Upper lobe of left lung (tissue), 6 donors: Measurements from ENCODE around the gene TPD52L1. TPM values are rescaled to one million over a fixed set of nuclear protein-coding genes. Genes with fewer than 3 reads are reported as not detected.

Source experiments
- ATAC-seq, 2 donors: fragments of 200-7000 bp; cut with Tn5 transposase; one replicate each; pipeline ENCODE4 v1.9.1; 2022; ENCODE audit warnings: mild to moderate bottlenecking in 2 of 2, moderate library complexity in 2 of 2; ENCODE audit not compliant: low FRiP score in 2 of 2
- DNase-seq, 2 donors: peaks; one replicate each; pipeline ENCODE4 v3.0.0-alpha.2; 2019 to 2020
- H3K27ac ChIP-seq, 4 donors: fragments of 200-600 bp; sonication (generic); one replicate each; pipeline ENCODE4 v1.5.1; 2016 to 2019
- H3K27me3 ChIP-seq, 4 donors: fragments of 200-600 bp; sonication (generic); one replicate each; pipeline ENCODE4 v1.5.1; 2017 to 2019
- H3K36me3 ChIP-seq, 4 donors: fragments of 200-600 bp; sonication (generic); one replicate each; pipeline ENCODE4 v1.5.1; 2016 to 2019
- H3K4me1 ChIP-seq, 4 donors: fragments of 200-600 bp; sonication (generic); one replicate each; pipeline ENCODE4 v1.5.1; 2018 to 2019
- H3K4me3 ChIP-seq, 4 donors: fragments of 200-600 bp; sonication (generic); one replicate each; pipeline ENCODE4 v1.5.1; 2017 to 2019; ENCODE audit warnings: mild to moderate bottlenecking in 2 of 4, moderate library complexity in 1 of 4
- H3K9me3 ChIP-seq, 4 donors: fragments of 200-600 bp; sonication (generic); one replicate each; pipeline ENCODE4 v1.5.1; 2018 to 2019
- EP300 ChIP-seq, 4 donors: sonication (generic); formaldehyde crosslinking; IDR thresholded peaks; one replicate each; pipeline ENCODE4 v1.5.1; 2017; ENCODE audit warnings: antibody characterized with exemption in 4 of 4, control low read depth in 2 of 4
- POLR2A ChIP-seq, 4 donors: fragments of 450-650 bp; IDR thresholded peaks; one replicate each; pipeline ENCODE4 v1.5.1; 2016 to 2017; ENCODE audit warnings: antibody characterized with exemption in 4 of 4, mild to moderate bottlenecking in 2 of 4
- POLR2AphosphoS5 ChIP-seq, 2 donors: sonication (generic); formaldehyde crosslinking; IDR thresholded peaks; one replicate each; pipeline ENCODE4 v1.5.1; 2017; ENCODE audit warnings: antibody characterized with exemption in 2 of 2
- WGBS, 2 donors: methylation state at CpG; one replicate each; pipeline ENCODE4 v1.1.5; 2017 to 2018; 5-methylcytosine and 5-hydroxymethylcytosine counted together
- total RNA-seq, 6 donors: library from RNA; depleted of rRNA in 4 of 6; stranded (reverse); fragments of >200 nt in 4 of 6; gene quantifications; one replicate each; pipeline versions ENCODE4 v1.1.0 to v1.2.1, GENCODE V29; 2016 to 2021
- TF ChIP-seq, protein P1 (sequence below), 6 experiments: fragments of 450-650 bp in 4 of 6; fragments of 200-600 bp in 2 of 6; sonication (generic) in 2 of 6; IDR thresholded peaks; one replicate each; pipeline ENCODE4 v1.5.1; 2016 to 2019; ENCODE audit warnings: antibody characterized with exemption in 6 of 6
- donor health status: DM: no; HTN: no; CAD: no; lungs with moderate emphysema.
- donor health status: DM: no; HTN: yes; CAD: no; lungs with severe emphysema.

TPD52L1 gene
- total RNA-seq, 6 donors from 2014 or later = 15.5 to 63.4 (median 32.2) TPM

DNA sequence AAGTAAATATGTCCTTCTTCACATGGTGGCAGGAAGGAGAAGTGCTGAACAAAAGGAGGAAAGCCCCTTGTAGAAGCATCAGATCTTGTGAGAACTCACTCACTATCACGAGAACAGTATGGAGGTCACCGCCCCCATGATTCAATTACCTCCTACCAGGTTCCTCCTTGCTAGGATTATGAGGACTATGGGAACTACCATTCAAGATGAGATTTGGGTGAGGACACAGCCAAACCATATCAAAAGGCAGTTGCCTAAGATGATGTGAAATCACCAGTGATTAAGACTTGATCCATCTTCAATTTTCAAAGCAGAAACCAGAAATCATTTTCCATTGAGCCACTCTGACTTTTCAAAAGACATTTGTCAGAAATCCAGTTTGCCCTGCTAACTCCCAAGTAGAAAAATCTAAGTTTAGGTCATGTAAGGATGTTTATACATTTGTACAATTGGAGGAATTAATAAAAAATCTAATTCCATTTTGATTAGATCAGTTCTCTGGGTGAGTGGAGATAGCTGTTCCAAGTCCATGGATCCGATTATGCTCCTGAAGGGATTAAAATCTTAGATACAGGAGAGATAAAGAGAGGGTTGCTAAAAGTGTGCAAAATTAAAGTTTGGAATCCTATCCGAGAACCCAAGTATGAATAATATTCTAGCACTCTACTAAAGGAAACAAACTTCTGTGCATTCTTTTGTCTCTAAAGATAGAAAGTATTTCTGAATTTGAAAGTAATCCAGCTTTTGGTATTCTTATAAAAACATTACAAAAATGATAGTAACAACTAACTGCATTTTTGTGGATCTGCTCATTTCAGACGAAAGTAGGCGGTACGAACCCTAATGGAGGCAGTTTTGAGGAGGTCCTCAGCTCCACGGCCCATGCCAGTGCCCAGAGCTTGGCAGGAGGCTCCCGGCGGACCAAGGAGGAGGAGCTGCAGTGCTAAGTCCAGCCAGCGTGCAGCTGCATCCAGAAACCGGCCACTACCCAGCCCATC lies 108.7 kb downstream of the TPD52L1 start:
- no peak overlapping the region for H3K27ac ChIP-seq
- 77 to 85% methylated on average over 8 to 12 of the region's 12 CpGs for WGBS, 2 donors
- DNase-seq = peak in 1 of 2 donors; percentile 57

GRCh38 chr6:125264476-125264875 lies 110.9 kb downstream of the TPD52L1 start:
- TF ChIP-seq POLR2A (IDR thresholded peaks at IDR 0.05) = no peak
- TF ChIP-seq EP300 (IDR thresholded peaks at IDR 0.05) = no peak
- TF ChIP-seq, protein P1, sequence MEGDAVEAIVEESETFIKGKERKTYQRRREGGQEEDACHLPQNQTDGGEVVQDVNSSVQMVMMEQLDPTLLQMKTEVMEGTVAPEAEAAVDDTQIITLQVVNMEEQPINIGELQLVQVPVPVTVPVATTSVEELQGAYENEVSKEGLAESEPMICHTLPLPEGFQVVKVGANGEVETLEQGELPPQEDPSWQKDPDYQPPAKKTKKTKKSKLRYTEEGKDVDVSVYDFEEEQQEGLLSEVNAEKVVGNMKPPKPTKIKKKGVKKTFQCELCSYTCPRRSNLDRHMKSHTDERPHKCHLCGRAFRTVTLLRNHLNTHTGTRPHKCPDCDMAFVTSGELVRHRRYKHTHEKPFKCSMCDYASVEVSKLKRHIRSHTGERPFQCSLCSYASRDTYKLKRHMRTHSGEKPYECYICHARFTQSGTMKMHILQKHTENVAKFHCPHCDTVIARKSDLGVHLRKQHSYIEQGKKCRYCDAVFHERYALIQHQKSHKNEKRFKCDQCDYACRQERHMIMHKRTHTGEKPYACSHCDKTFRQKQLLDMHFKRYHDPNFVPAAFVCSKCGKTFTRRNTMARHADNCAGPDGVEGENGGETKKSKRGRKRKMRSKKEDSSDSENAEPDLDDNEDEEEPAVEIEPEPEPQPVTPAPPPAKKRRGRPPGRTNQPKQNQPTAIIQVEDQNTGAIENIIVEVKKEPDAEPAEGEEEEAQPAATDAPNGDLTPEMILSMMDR (IDR thresholded peaks at IDR 0.05) = no peak
- no peak for TF ChIP-seq POLR2AphosphoS5 (IDR thresholded peaks at IDR 0.05)
- no peaks in the 10 kb centered on the region for H3K9me3 ChIP-seq
- WGBS, 2 donors = 75 to 80% methylated on average over 4 of the region's 4 CpGs
- H3K36me3 ChIP-seq = no peaks in the 10 kb centered on the region
- no peaks in the 10 kb centered on the region for H3K27me3 ChIP-seq
- no peak for DNase-seq
- no peak for ATAC-seq
- no peaks in the 10 kb centered on the region for H3K4me1 ChIP-seq
- H3K4me3 ChIP-seq = no peak overlapping the region
- H3K27ac ChIP-seq = no peak overlapping the region

More for the DNA sequence above, 108.7 kb downstream of the TPD52L1 start:
- ATAC-seq = peak in 1 of 2 donors; percentile 69
- Histone ChIP-seq H3K27me3 (no peaks in the 10 kb centered on the region), H3K4me1 (no peaks in the 10 kb centered on the region), H3K36me3 (no peaks in the 10 kb centered on the region), H3K4me3 (no peak overlapping the region), H3K9me3 (no peaks in the 10 kb centered on the region)
- TF ChIP-seq POLR2A (IDR thresholded peaks at IDR 0.05) (no peak), EP300 (IDR thresholded peaks at IDR 0.05) (no peak)
- TF ChIP-seq, protein P1 (IDR thresholded peaks at IDR 0.05) = no peak

DNA sequence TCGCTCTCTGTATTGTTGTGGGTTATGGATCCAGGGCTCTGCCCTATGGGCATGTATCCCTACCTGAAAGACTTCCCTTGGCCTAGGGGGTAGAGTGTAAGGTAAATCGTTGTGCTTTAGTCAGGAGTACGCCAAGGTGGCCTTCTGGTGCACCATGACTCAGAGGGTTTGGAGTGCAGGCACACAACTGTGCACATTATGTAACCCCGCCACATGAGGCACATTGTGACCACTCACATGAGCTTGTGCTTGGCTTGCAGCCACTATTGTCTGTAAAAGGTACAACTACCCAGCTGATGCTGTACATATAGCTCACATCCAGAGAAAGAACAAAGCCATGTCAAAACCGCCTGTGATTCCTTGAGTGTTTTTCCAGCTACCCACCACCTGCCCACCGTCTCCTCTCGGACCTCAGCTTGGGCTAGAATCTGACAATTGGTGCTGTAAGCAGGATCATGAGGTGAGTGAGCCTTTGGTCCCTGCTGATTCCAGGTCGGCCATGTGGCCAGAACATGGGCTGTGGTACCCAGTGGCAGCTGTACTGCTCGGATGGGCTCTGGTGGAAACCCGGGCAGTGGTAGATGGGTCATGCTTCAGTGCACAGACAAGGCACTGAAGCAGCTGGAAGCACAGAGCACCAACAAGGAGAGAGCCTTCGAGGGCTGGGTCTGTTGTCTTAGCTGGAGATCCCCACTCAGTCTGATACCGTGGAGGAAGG lies 114.4 kb downstream of the TPD52L1 start:
- Histone ChIP-seq H3K27ac (no peak overlapping the region), H3K9me3 (no peaks in the 10 kb centered on the region), H3K4me3 (no peak overlapping the region), H3K4me1 (no peaks in the 10 kb centered on the region), H3K36me3 (peaks cover 0 to 7% (median 3%) of the 10 kb centered on the region in 4 donors), H3K27me3 (no peaks in the 10 kb centered on the region)
- DNase-seq (no peak), ATAC-seq (no peak)
- TF ChIP-seq EP300 (IDR thresholded peaks at IDR 0.05) = no peak
- no peak for TF ChIP-seq POLR2AphosphoS5 (IDR thresholded peaks at IDR 0.05)
- TF ChIP-seq POLR2A (IDR thresholded peaks at IDR 0.05) = no peak
- TF ChIP-seq, protein P1 (IDR thresholded peaks at IDR 0.05) = no peak
- 97 to 99% methylated on average over 9 to 12 of the region's 12 CpGs for WGBS, 2 donors

DNA sequence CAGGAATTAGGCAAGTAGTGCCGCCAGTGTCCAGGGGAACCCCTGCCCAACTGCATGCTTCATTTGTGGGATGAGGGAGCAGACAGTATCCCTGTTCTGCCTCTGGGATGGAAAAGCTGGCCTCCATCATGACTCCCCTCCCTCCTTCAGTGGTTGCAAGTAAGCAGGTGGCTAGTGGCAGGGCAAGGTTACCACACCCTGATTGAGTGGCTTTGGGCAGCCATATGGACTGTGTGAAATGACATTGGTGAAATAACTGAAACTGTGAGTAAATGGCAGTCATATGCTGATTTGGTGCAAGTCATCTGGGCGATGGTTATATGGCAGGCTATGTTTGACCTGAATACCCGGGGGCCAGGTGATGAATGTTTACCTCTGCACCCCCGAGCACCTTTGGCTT lies 115.2 kb downstream of the TPD52L1 start:
- DNase-seq (no peak), ATAC-seq (no peak)
- Histone ChIP-seq H3K27ac (no peak overlapping the region), H3K36me3 (peaks cover 0 to 14% (median 3%) of the 10 kb centered on the region in 4 donors), H3K27me3 (no peaks in the 10 kb centered on the region), H3K4me1 (no peaks in the 10 kb centered on the region), H3K4me3 (no peak overlapping the region), H3K9me3 (no peaks in the 10 kb centered on the region)
- 82 to 100% methylated on average over 2 to 4 of the region's 4 CpGs for WGBS, 2 donors
- TF ChIP-seq POLR2A (IDR thresholded peaks at IDR 0.05) (no peak), EP300 (IDR thresholded peaks at IDR 0.05) (no peak), POLR2AphosphoS5 (IDR thresholded peaks at IDR 0.05) (no peak)
- TF ChIP-seq, protein P1 (IDR thresholded peaks at IDR 0.05) = no peak
